IMR-90 (cell line): ENCODE results near the gene C10orf67. TPM values are rescaled to one million over a fixed set of nuclear protein-coding genes. Genes with fewer than 3 reads are reported as not detected.

Experiments
- ATAC-seq: fragments of 200-7000 bp; cut with Tn5 transposase; 2 replicates; pipeline ENCODE4 v1.9.1; 2020; ENCODE audit warnings: low read depth, mild to moderate bottlenecking, moderate library complexity
- BruUV-seq: library from RNA; stranded (reverse); fragments of 400-500 nt; replicated peaks from 2 replicates; lab custom pipeline; 2021; lab: Mats Ljungman, UMichigan
- CTCF ChIA-PET: fragments of 300-600 bp; formaldehyde crosslinking; extraction: SDS; loops from one replicate; lab custom pipeline; 2021; ENCODE audit warnings: antibody characterized with exemption; lab: Yijun Ruan, JAX
- POLR2A ChIA-PET: fragments of 300-600 bp; sonication (Branson Sonifier 250); formaldehyde crosslinking; loops from one replicate; lab custom pipeline; 2022; ENCODE audit warnings: antibody characterized with exemption; ENCODE audit not compliant: unreplicated experiment; lab: Charles Lee
- DNase-seq: peaks from one replicate; pipeline ENCODE4 v3.0.0; 2013
- H2AFZ ChIP-seq: replicated peaks from 2 replicates; pipeline ENCODE3; 2013; ENCODE audit warnings: low read length, mild to moderate bottlenecking; ENCODE audit not compliant: poor library complexity
- H2AK5ac ChIP-seq: 2 replicates; pipeline ENCODE4 v1.6.1; 2013; ENCODE audit warnings: low read depth, low read length, inconsistent platforms
- H2AK9ac ChIP-seq: replicated peaks from 2 replicates; pipeline ENCODE3; 2013; ENCODE audit warnings: mild to moderate bottlenecking, low read depth, low read length, moderate library complexity; ENCODE audit not compliant: poor library complexity
- H2BK120ac ChIP-seq: 2 replicates; pipeline ENCODE4 v1.6.1; 2013; ENCODE audit warnings: low read depth, low read length, inconsistent platforms
- H2BK15ac ChIP-seq: 3 replicates; pipeline ENCODE4 v1.6.1; 2013; ENCODE audit warnings: low read depth, low read length, inconsistent platforms
- H2BK20ac ChIP-seq: 2 replicates; pipeline ENCODE4 v1.6.1; 2013; ENCODE audit warnings: low read depth, mild to moderate bottlenecking, inconsistent platforms, low read length, moderate library complexity
- H2BK5ac ChIP-seq: 2 replicates; pipeline ENCODE4 v1.6.1; 2013; ENCODE audit warnings: mild to moderate bottlenecking, low read depth, low read length, inconsistent platforms; ENCODE audit not compliant: poor library complexity, severe bottlenecking
- H3K14ac ChIP-seq: replicated peaks from 2 replicates; pipeline ENCODE4 v1.6.1; 2013; ENCODE audit warnings: low read depth, low read length, inconsistent platforms
- H3K18ac ChIP-seq: 2 replicates; pipeline ENCODE4 v1.6.1; 2013; ENCODE audit warnings: low read depth, low read length, control low read depth
- H3K23ac ChIP-seq: 2 replicates; pipeline ENCODE4 v1.6.1; 2013; ENCODE audit warnings: low read depth, low read length, inconsistent platforms
- H3K27ac ChIP-seq: 2 replicates; pipeline ENCODE4 v1.5.1; 2013; ENCODE audit warnings: mild to moderate bottlenecking, control low read depth, low read length; ENCODE audit not compliant: insufficient read depth
- H3K27me3 ChIP-seq: 2 replicates; pipeline ENCODE4 v1.6.1; 2013; ENCODE audit warnings: low read length; ENCODE audit not compliant: control insufficient read depth, insufficient read depth
- H3K36me3 ChIP-seq: 2 replicates; pipeline ENCODE4 v1.6.1; 2013; ENCODE audit warnings: low read length, mixed read lengths; ENCODE audit not compliant: control insufficient read depth, insufficient read depth
- H3K4ac ChIP-seq: 2 replicates; pipeline ENCODE4 v1.6.1; 2013; ENCODE audit warnings: low read depth, low read length, inconsistent platforms
- H3K4me1 ChIP-seq: 2 replicates; pipeline ENCODE4 v1.6.1; 2013; ENCODE audit warnings: low read length, mixed read lengths; ENCODE audit not compliant: control insufficient read depth, insufficient read depth
- H3K4me2 ChIP-seq: 2 replicates; pipeline ENCODE4 v1.6.1; 2013; ENCODE audit warnings: low read depth, mild to moderate bottlenecking, control low read depth, low read length, moderate library complexity
- H3K4me3 ChIP-seq: 2 replicates; pipeline ENCODE4 v1.5.1; 2013; ENCODE audit warnings: low read depth, mild to moderate bottlenecking, control low read depth, low read length, moderate library complexity; ENCODE audit not compliant: insufficient read depth
- H3K56ac ChIP-seq: 2 replicates; pipeline ENCODE4 v1.6.1; 2013; ENCODE audit warnings: low read length, inconsistent platforms; ENCODE audit not compliant: insufficient read depth; ENCODE audit errors: extremely low read depth
- H3K79me1 ChIP-seq, 2 experiments: 2 replicates each; pipeline ENCODE4 v1.6.1; 2013; ENCODE audit warnings: low read length in 2 of 2, inconsistent platforms in 1 of 2, low read depth in 1 of 2
- H3K9ac ChIP-seq: 2 replicates; pipeline ENCODE4 v1.6.1; 2013; ENCODE audit warnings: low read depth, low read length, control low read depth
- H3K9me1 ChIP-seq: 2 replicates; pipeline ENCODE4 v1.6.1; 2013; ENCODE audit warnings: low read length, inconsistent platforms; ENCODE audit not compliant: insufficient read depth
- H3K9me3 ChIP-seq: 2 replicates; pipeline ENCODE4 v1.6.1; 2013; ENCODE audit warnings: low read length; ENCODE audit not compliant: control insufficient read depth, insufficient read depth
- H4K20me1 ChIP-seq: 2 replicates; pipeline ENCODE4 v1.6.1; 2013; ENCODE audit warnings: low read length, inconsistent platforms; ENCODE audit not compliant: insufficient read depth
- H4K5ac ChIP-seq: 2 replicates; pipeline ENCODE4 v1.6.1; 2013; ENCODE audit warnings: mild to moderate bottlenecking, low read depth, low read length, control low read depth
- H4K8ac ChIP-seq, 2 experiments: 2 replicates each; pipeline ENCODE4 v1.6.1; 2013; ENCODE audit warnings: low read depth in 2 of 2, low read length in 2 of 2, control low read depth in 1 of 2, inconsistent platforms in 1 of 2
- H4K91ac ChIP-seq: 2 replicates; pipeline ENCODE4 v1.6.1; 2013; ENCODE audit warnings: low read depth, low read length, inconsistent platforms; ENCODE audit not compliant: insufficient read depth
- BHLHE40 ChIP-seq: fragments of 150-350 bp; IDR thresholded peaks from 2 replicates; pipeline ENCODE4 v1.6.1; 2016; ENCODE audit warnings: mild to moderate bottlenecking, low read depth, low read length
- CEBPB ChIP-seq: IDR thresholded peaks from 2 replicates; pipeline ENCODE4 v1.6.1; 2012; ENCODE audit warnings: low read depth, low read length, improper control_type of control experiment
- CHD1 ChIP-seq: IDR thresholded peaks from 2 replicates; pipeline ENCODE4 v1.6.1; 2012; ENCODE audit warnings: low read depth, low read length, improper control_type of control experiment
- MAZ ChIP-seq: IDR thresholded peaks from 2 replicates; pipeline ENCODE4 v1.6.1; 2012; ENCODE audit warnings: low read depth, mild to moderate bottlenecking, low read length, improper control_type of control experiment, moderate library complexity, borderline replicate concordance
- MXI1 ChIP-seq: IDR thresholded peaks from 2 replicates; pipeline ENCODE4 v1.6.1; 2012; ENCODE audit warnings: low read depth, mild to moderate bottlenecking, low read length, moderate library complexity, borderline replicate concordance
- POLR2A ChIP-seq: IDR thresholded peaks from 2 replicates; pipeline ENCODE4 v1.6.1; 2012; ENCODE audit warnings: mild to moderate bottlenecking, low read depth, low read length
- RCOR1 ChIP-seq: IDR thresholded peaks from 2 replicates; pipeline ENCODE4 v1.6.1; 2012; ENCODE audit warnings: mild to moderate bottlenecking, low read length, improper control_type of control experiment; ENCODE audit not compliant: insufficient replicate concordance
- RFX5 ChIP-seq: IDR thresholded peaks from 2 replicates; pipeline ENCODE4 v1.8.0; 2012; ENCODE audit warnings: low read depth, mild to moderate bottlenecking, low read length, moderate library complexity
- SMC3 ChIP-seq: fragments of 150-350 bp; IDR thresholded peaks from 2 replicates; pipeline ENCODE4 v1.6.1; 2016; ENCODE audit warnings: low read depth, mild to moderate bottlenecking, antibody characterized with exemption, low read length, moderate library complexity
- WGBS, 2 experiments: methylation state at CpG; one replicate each; pipeline versions ENCODE4 v1.1.5 to v1.1.7; 2013; ENCODE audit warnings: missing lambda C conversion rate in 2 of 2; ENCODE audit not compliant: insufficient read length in 1 of 2; ENCODE audit errors: extremely low coverage in 2 of 2; 5-methylcytosine and 5-hydroxymethylcytosine counted together
- dilution Hi-C: fragments of 300-500 bp; cut with HindIII; formaldehyde crosslinking; loops from one replicate; pipeline ENCODE4 v1.14.3; 2018; ENCODE audit warnings: low sequenced_read_pairs; ENCODE audit not compliant: unreplicated experiment
- in situ Hi-C: fragments of 300-500 bp; cut with MboI; formaldehyde crosslinking; loops from 3 replicates; pipeline ENCODE4 v1.14.3; 2019; ENCODE audit warnings: low sequenced_read_pairs, inconsistent platforms, mixed read lengths
- intact Hi-C: fragments of 100-400 bp; cut with micrococcal nuclease; formaldehyde crosslinking; loops from 2 replicates; pipeline ENCODE4 v1.10.0; 2022
- polyA plus RNA-seq, 3 experiments: library from polyadenylated mRNA; depleted of rRNA; stranded (reverse); fragments of >200 nt; gene quantifications; 2 replicates each; pipeline ENCODE4 v1.2.3, GENCODE V29; 2012; ENCODE audit warnings: low replicate concordance in 1 of 3
- total RNA-seq: library from RNA; depleted of rRNA; stranded (reverse); fragments of >200 nt; gene quantifications from 2 replicates; pipeline ENCODE4 v1.2.3, GENCODE V29; 2012
- TF ChIP-seq, protein P1 (sequence below): fragments of 150-350 bp; IDR thresholded peaks from 2 replicates; pipeline ENCODE4 v1.6.1; 2017; ENCODE audit warnings: mild to moderate bottlenecking, antibody characterized with exemption, low read length, low read depth

The C10orf67 gene
- total and polyA plus RNA-seq, 2 of the 4 experiments (the other 2 are of a cell fraction), result 0.15 to 0.18 TPM

- no peak overlapping the region for H2AK9ac ChIP-seq
- TF ChIP-seq CEBPB (no peak), CHD1 (no peak), RFX5 (no peak), MXI1 (no peak), BHLHE40 (no peak), POLR2A (no peak), MAZ (no peak), SMC3 (no peak), RCOR1 (no peak)
- TF ChIP-seq, protein P1, sequence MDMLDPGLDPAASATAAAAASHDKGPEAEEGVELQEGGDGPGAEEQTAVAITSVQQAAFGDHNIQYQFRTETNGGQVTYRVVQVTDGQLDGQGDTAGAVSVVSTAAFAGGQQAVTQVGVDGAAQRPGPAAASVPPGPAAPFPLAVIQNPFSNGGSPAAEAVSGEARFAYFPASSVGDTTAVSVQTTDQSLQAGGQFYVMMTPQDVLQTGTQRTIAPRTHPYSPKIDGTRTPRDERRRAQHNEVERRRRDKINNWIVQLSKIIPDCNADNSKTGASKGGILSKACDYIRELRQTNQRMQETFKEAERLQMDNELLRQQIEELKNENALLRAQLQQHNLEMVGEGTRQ, result no peak
- intact Hi-C loops (no loop called here), dilution Hi-C loops (no loop called here), in situ Hi-C loops (no loop called here)
- H4K20me1 ChIP-seq, result no peaks in the 10 kb centered on the region
- H3K56ac ChIP-seq, result no peak overlapping the region
- H2BK20ac ChIP-seq, result no peak overlapping the region
- no peak overlapping the region for H3K9ac ChIP-seq
- no peak overlapping the region for H3K14ac ChIP-seq
- WGBS, 2 experiments, result 0% methylated on average over 2 of the region's 30 CpGs; no CpG with 5 or more reads in 1 of the 2 experiments
- ChIA-PET CTCF (no interaction called here), POLR2A (no interaction called here)
- H2BK5ac ChIP-seq, result no peak overlapping the region
- no peak for ATAC-seq
- no peak overlapping the region for H2AK5ac ChIP-seq
- DNase-seq, result no peak
- no peak overlapping the region for H2BK120ac ChIP-seq
- no peak overlapping the region for H2BK15ac ChIP-seq
- H2AFZ ChIP-seq, result no peak overlapping the region
- H3K4me1 ChIP-seq, result no peaks in the 10 kb centered on the region
- H3K23ac ChIP-seq, result no peak overlapping the region
- no peaks in the 10 kb centered on the region for H3K79me1 ChIP-seq
- no peak overlapping the region for H4K8ac ChIP-seq
- no peak overlapping the region for H3K4ac ChIP-seq
- no peak overlapping the region for H4K5ac ChIP-seq
- no peak overlapping the region for H3K27ac ChIP-seq
- no peak overlapping the region for H3K4me2 ChIP-seq
- H3K4me3 ChIP-seq, result no peak overlapping the region
- BruUV-seq, result no TSS peak
- no peak overlapping the region for H4K91ac ChIP-seq
- no peak overlapping the region for H3K18ac ChIP-seq
- H3K36me3 ChIP-seq, result no peaks in the 10 kb centered on the region
- H3K27me3 ChIP-seq, result peaks cover 58% of the 10 kb centered on the region
- no peaks in the 10 kb centered on the region for H3K9me1 ChIP-seq
- 0 out of 2 replicates have a peak, but pooled peaks cover 1% of the 10 kb centered on the region for H3K9me3 ChIP-seq
Observed at GRCh38 chr10:23199768-23200511, 144.7 kb downstream of the C10orf67 start.
